K562 (cell line): ENCODE results near the gene COL6A2. TPM values are rescaled to one million over a fixed set of nuclear protein-coding genes. Genes with fewer than 3 reads are reported as not detected.

ENCODE experiments used
- ATAC-seq: fragments of 200-7000 bp; cut with Tn5 transposase; 3 replicates; pipeline ENCODE4 v1.9.1; 2020; ENCODE audit warnings: moderate library complexity
- Bru-seq: library from RNA; stranded (reverse); fragments of 400-500 nt; gene quantifications from one replicate; lab custom pipeline; 2021; lab: Mats Ljungman, UMichigan
- BruChase-seq, 2 experiments: library from RNA; stranded (reverse); fragments of 400-500 nt; gene quantifications; one replicate each; lab custom pipeline; 2021; lab: Mats Ljungman, UMichigan
- BruUV-seq: library from RNA; stranded (reverse); fragments of 400-500 nt; replicated peaks from 2 replicates; lab custom pipeline; 2021; lab: Mats Ljungman, UMichigan
- CTCF ChIA-PET: fragments of 300-600 bp; formaldehyde crosslinking; extraction: SDS; loops from one replicate; lab custom pipeline; 2021; ENCODE audit warnings: low intra/inter-chr PET ratio; lab: Yijun Ruan, JAX
- POLR2A ChIA-PET: fragments of 300-600, 350-650 bp; sonication (Branson Sonifier 250); formaldehyde crosslinking; extraction: SDS; loops from one replicate; lab custom pipeline; 2021; ENCODE audit warnings: antibody characterized with exemption, inconsistent platforms; lab: Yijun Ruan, JAX
- DNase-seq, 4 experiments: peaks; one replicate each; pipeline versions ENCODE4 v3.0.0 to v3.0.0-alpha.2; 2011 to 2018; ENCODE audit warnings: low spot score in 3 of 4, mixed read lengths in 3 of 4; ENCODE audit errors: extremely low read depth in 1 of 4
- FAIRE-seq: peaks from 2 replicates; lab custom pipeline; 2011; peaks lifted over from hg19 to GRCh38; lab: Jason Lieb, UNC
- H2AFZ ChIP-seq: 2 replicates; pipeline ENCODE4 v1.6.0; 2011; ENCODE audit warnings: low read depth, low read length, control low read depth, inconsistent platforms
- H3K27ac ChIP-seq: fragments of 200-600 bp; 3 replicates; pipeline ENCODE4 v1.8.0; 2011; ENCODE audit warnings: low read depth, mild to moderate bottlenecking, control low read depth, inconsistent platforms, low read length, moderate library complexity, mixed read lengths; ENCODE audit errors: extremely low read depth
- H3K27me3 ChIP-seq, 2 experiments: fragments of 300-600 bp in 1 of 2; 2 replicates in 1 of 2; 3 replicates in 1 of 2; pipeline versions ENCODE4 v1.6.0 to v1.8.0; 2011; ENCODE audit warnings: inconsistent platforms in 2 of 2, low read length in 2 of 2, mild to moderate bottlenecking in 1 of 2, mixed read lengths in 1 of 2, moderate library complexity in 1 of 2; ENCODE audit not compliant: control insufficient read depth in 2 of 2, insufficient read depth in 2 of 2
- H3K36me3 ChIP-seq: fragments of 300-600 bp; 3 replicates; pipeline ENCODE4 v1.8.0; 2011; ENCODE audit warnings: mild to moderate bottlenecking, low read length, inconsistent platforms; ENCODE audit not compliant: control insufficient read depth, insufficient read depth
- H3K4me1 ChIP-seq, 2 experiments: fragments of 200-600 bp in 1 of 2; replicated peaks in 1 of 2; 2 replicates in 1 of 2; 3 replicates in 1 of 2; pipeline versions ENCODE4 v1.5.1 to v1.8.0; 2011; ENCODE audit warnings: inconsistent platforms in 2 of 2, low read length in 2 of 2, mild to moderate bottlenecking in 1 of 2, mixed read lengths in 1 of 2, moderate library complexity in 1 of 2; ENCODE audit not compliant: control insufficient read depth in 2 of 2, insufficient read depth in 2 of 2
- H3K4me2 ChIP-seq: 2 replicates; pipeline ENCODE4 v1.6.1; 2011; ENCODE audit warnings: low read length, control low read depth, inconsistent platforms, mixed read lengths; ENCODE audit not compliant: insufficient read depth
- H3K4me3 ChIP-seq: fragments of 200-600 bp; sonication (generic), shearing (Covaris generic); 2 replicates; pipeline ENCODE4 v1.5.1; 2016; ENCODE audit warnings: control low read depth, inconsistent platforms
- H3K79me2 ChIP-seq: fragments of 200-600 bp; 3 replicates; pipeline ENCODE4 v1.8.0; 2011; ENCODE audit warnings: low read length, inconsistent platforms; ENCODE audit not compliant: control insufficient read depth, insufficient read depth
- H3K9ac ChIP-seq, 2 experiments: 2 replicates each; pipeline versions ENCODE4 v1.6.0 to v1.6.1; 2011; ENCODE audit warnings: low read depth in 2 of 2, low read length in 2 of 2, control low read depth in 1 of 2, inconsistent platforms in 1 of 2, mild to moderate bottlenecking in 1 of 2, mixed read lengths in 1 of 2; ENCODE audit not compliant: insufficient read depth in 1 of 2
- H3K9me1 ChIP-seq: one replicate; pipeline ENCODE4 v1.6.0; 2011; ENCODE audit warnings: inconsistent platforms, mild to moderate bottlenecking, low read length, moderate library complexity; ENCODE audit not compliant: control insufficient read depth, insufficient read depth
- H3K9me3 ChIP-seq: replicated peaks from 2 replicates; pipeline ENCODE4 v1.5.1; 2011; ENCODE audit warnings: low read depth, low read length, inconsistent platforms; ENCODE audit not compliant: control insufficient read depth, insufficient read depth
- H4K20me1 ChIP-seq: replicated peaks from 2 replicates; pipeline ENCODE4 v1.6.1; 2011; ENCODE audit warnings: low read length, inconsistent platforms, mixed read lengths; ENCODE audit not compliant: control insufficient read depth, insufficient read depth
- GTF2A2 ChIP-seq: IDR thresholded peaks from 2 replicates; pipeline ENCODE4 v1.6.1; 2016; ENCODE audit warnings: mild to moderate bottlenecking, missing genetic modification characterization, missing compliant biosample characterization
- HNRNPK ChIP-seq: fragments of 200-400 bp; formaldehyde crosslinking; IDR thresholded peaks from one replicate; pipeline ENCODE4 v1.6.1; 2018; ENCODE audit warnings: mild to moderate bottlenecking, low read depth, low read length; ENCODE audit not compliant: poor library complexity, severe bottlenecking
- MAFK ChIP-seq: IDR thresholded peaks from 2 replicates; pipeline ENCODE4 v1.6.1; 2011; ENCODE audit warnings: low read length, improper control_type of control experiment
- MIER1 ChIP-seq: fragments of 450-650 bp; IDR thresholded peaks from 2 replicates; pipeline ENCODE4 v1.6.1; 2016; ENCODE audit warnings: antibody characterized with exemption, mild to moderate bottlenecking, low read depth
- PHF21A ChIP-seq: fragments of 450-650 bp; IDR thresholded peaks from 2 replicates; pipeline ENCODE4 v1.6.1; 2017; ENCODE audit warnings: low read depth, borderline replicate concordance
- POLR2G ChIP-seq: fragments of 200-400 bp; formaldehyde crosslinking; IDR thresholded peaks from 2 replicates; pipeline ENCODE4 v1.6.1; 2017; ENCODE audit warnings: low read depth, mild to moderate bottlenecking, antibody characterized with exemption, low read length, moderate library complexity
- SIRT6 ChIP-seq: IDR thresholded peaks from one replicate; pipeline ENCODE4 v1.6.1; 2012; ENCODE audit warnings: low read depth, mild to moderate bottlenecking, control low read depth, inconsistent platforms, low read length, moderate library complexity
- TCF3 ChIP-seq: sonication (generic); formaldehyde crosslinking; IDR thresholded peaks from 2 replicates; pipeline ENCODE4 v1.4.0; 2020; ENCODE audit warnings: mild to moderate bottlenecking, missing genetic modification reagents
- WGBS: fragments of 100-300 bp; shearing (Covaris generic); methylation state at CpG from one replicate; pipeline ENCODE4 v1.1.6; 2016; ENCODE audit warnings: low coverage, mixed read lengths; ENCODE audit not compliant: insufficient coverage; ENCODE audit errors: missing lambda C conversion rate; 5-methylcytosine and 5-hydroxymethylcytosine counted together
- in situ Hi-C: fragments of 300-500 bp; cut with MboI; formaldehyde crosslinking; loops from 4 replicates; pipeline ENCODE4 v1.15.0; 2018; ENCODE audit warnings: inconsistent platforms, mixed read lengths
- intact Hi-C: fragments of 100-400 bp; cut with micrococcal nuclease; formaldehyde crosslinking; loops from 2 replicates; pipeline ENCODE4 v1.14.2; 2022
- long read RNA-seq, 3 experiments: library from polyadenylated mRNA in 2 of 3; library from RNA in 1 of 3; unstranded in 2 of 3; stranded (forward) in 1 of 3; transcript quantifications; one replicate each; pipeline ENCODE4 v2.0.0, GENCODE V29; 2019 to 2022
- polyA minus RNA-seq, 3 experiments: library from RNA; depleted of rRNA, polyadenylated mRNA; stranded (reverse); fragments of >200 nt; gene quantifications; 2 replicates each; pipeline ENCODE4 v1.2.3, GENCODE V29; 2011
- polyA plus RNA-seq, 8 experiments: library from polyadenylated mRNA; depleted of rRNA in 4 of 8; stranded (reverse) in 5 of 8; unstranded in 3 of 8; fragments of >200 nt; fragmentation: Nextera tagmentation in 2 of 8; fragmentation: Illumina TruSeq in 1 of 8; extraction: Ambion mirVana in 2 of 8; extraction: Trizol in 1 of 8; gene quantifications; 2 replicates each; pipeline versions ENCODE4 v1.2.1 to v1.2.3, GENCODE V29; 2011 to 2014; ENCODE audit warnings: inconsistent platforms in 1 of 8, missing spikeins in 1 of 8
- total RNA-seq, 7 experiments: library from RNA; depleted of rRNA in 6 of 7; stranded (reverse); fragments of >200 nt in 6 of 7; fragmentation: Illumina TruSeq in 2 of 7; extraction: Trizol in 2 of 7; gene quantifications; 2 replicates each; pipeline versions ENCODE4 v1.2.1 to v1.2.3, GENCODE V29; 2011 to 2021; ENCODE audit warnings: low replicate concordance in 1 of 7
- TF ChIP-seq, protein P1 (sequence below): fragments of 450-650 bp; IDR thresholded peaks from 2 replicates; pipeline ENCODE4 v1.6.1; 2016; ENCODE audit warnings: antibody characterized with exemption
- TF ChIP-seq, protein P2 (sequence below), 2 experiments: fragments of 450-650 bp in 1 of 2; sonication (generic) in 1 of 2; formaldehyde crosslinking in 1 of 2; IDR thresholded peaks in 1 of 2; conservative IDR thresholded peaks in 1 of 2; 2 replicates each; pipeline versions ENCODE4 v1.6.1 to v1.8.1; 2016 to 2023; ENCODE audit warnings: mild to moderate bottlenecking in 2 of 2, moderate library complexity in 2 of 2, inconsistent platforms in 1 of 2, missing genetic modification reagents in 1 of 2
- TF ChIP-seq, protein P3 (sequence below): fragments of 200-800 bp; sonication (Bioruptor generic); IDR thresholded peaks from 2 replicates; pipeline ENCODE4 v1.6.1; 2017; ENCODE audit warnings: missing genetic modification characterization, missing compliant biosample characterization

COL6A2 gene
- 3.1 and 5.2 TPM in 2 replicates for total RNA-seq (2011; cell fraction: chromatin; rRNA removed; ENCODE audit: low replicate concordance)
- total RNA-seq (2011; cell fraction: nucleolus; rRNA removed): 4.2 and 5.5 TPM in 2 replicates
- total RNA-seq (2011; cell fraction: nucleoplasm; rRNA removed): 1.4 and 2.1 TPM in 2 replicates
- total RNA-seq (2014; rRNA removed): 0.41 and 0.45 TPM in 2 replicates
- not detected in 2 replicates for total RNA-seq (2014; rRNA removed; fragmentation: Illumina TruSeq; extraction: Trizol)
- 0.07 and 0.11 TPM in 2 replicates for total RNA-seq (2015; rRNA removed; fragmentation: Illumina TruSeq; extraction: Trizol)
- total RNA-seq (2021): 1.1 and 1.3 TPM in 2 replicates
- polyA plus RNA-seq (2011; rRNA removed): 0.18 and 0.41 TPM in 2 replicates
- polyA plus RNA-seq (2011; cell fraction: cytosol; rRNA removed): 0.12 and 0.30 TPM in 2 replicates
- polyA plus RNA-seq (2011; cell fraction: nucleus; rRNA removed): 0.83 and 1.8 TPM in 2 replicates
- 0.35 and 8.2 TPM in 2 replicates for polyA plus RNA-seq (2012)
- 0.07 and 0.17 TPM in 2 replicates for polyA plus RNA-seq (2014; fragmentation: Illumina TruSeq; extraction: Trizol)
- not detected for polyA plus RNA-seq (2014; fragmentation: Nextera tagmentation; extraction: Ambion mirVana)
- 0.29 and 0.47 TPM in 2 replicates for polyA plus RNA-seq (2014; rRNA removed)
- 0.18 and 0.36 TPM in 2 replicates for polyA minus RNA-seq (2011; rRNA and poly(A)+ RNA removed)
- polyA minus RNA-seq (2011; cell fraction: cytosol; rRNA and poly(A)+ RNA removed): 0.64 and 1.4 TPM in 2 replicates
- polyA minus RNA-seq (2011; cell fraction: nucleus; rRNA and poly(A)+ RNA removed): 0.67 and 1.2 TPM in 2 replicates
- Bru-seq, nascent RNA: percentile 26 among the genes with signal in this experiment
- BruChase-seq, experiment 1, labeled RNA remaining after a 2-hour chase: percentile 22 among the genes with signal in this experiment
- percentile 24 among the genes with signal in this experiment for BruChase-seq, experiment 2, labeled RNA remaining after a 6-hour chase
- long read RNA-seq, experiment 1: 0 reads
- long read RNA-seq, experiment 2, partial matches to known transcripts: 0 of 2 reads
- long read RNA-seq, experiment 2, other reads (novel, unspliced or antisense): 2 of 2 reads
- long read RNA-seq, experiment 3: 0 reads

DNA sequence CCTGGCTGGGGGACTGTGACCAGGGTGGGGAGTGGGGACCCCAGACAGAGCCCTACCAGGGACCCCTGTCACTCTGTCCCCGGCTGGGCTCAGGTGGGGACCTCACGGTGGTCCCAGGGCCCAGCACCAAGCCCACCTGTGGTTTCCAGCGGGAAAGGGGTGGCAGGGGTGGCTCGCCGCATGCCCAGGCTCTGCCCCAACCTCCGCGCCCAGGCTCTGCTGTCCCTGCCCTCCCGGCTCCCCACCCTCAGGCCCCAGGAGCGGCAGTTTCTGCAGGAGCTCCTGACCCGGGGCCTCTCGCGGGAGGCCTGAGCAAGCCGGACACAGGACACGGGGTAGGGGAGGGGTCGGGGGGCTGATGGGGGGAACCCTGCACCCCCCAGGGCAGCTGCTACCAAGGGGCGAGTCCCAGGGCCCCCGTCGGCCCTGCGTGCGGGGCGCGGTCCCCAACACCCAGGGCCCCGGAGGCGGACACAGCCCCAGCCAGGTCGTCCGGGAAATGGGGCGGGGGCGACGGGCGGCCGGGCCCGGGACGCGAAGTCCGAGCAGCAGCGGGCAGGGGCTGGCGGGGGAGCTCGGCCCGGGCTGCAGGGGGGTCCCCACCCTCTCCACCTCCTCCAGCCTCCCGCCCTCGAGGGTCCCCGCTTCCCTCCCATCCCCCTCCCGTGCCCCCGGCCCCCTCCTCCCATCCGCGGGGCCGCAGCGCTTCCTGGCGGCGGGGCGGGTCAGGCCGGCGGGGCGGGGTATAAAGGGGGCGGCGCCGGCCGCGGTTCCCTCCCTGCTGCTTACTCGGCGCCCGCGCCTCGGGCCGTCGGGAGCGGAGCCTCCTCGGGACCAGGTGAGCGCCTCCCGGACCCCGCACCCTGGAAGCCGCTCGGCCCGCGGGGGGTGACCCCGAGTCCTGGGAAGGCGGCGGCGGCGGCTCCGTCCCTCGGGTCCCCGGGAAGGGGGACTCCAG lies at the start of gene COL6A2:
Gene COL6A2, plus strand, starts transcription at position 777 of the 958 bp plus-strand sequence.
- no peaks in the 10 kb centered on the region for H3K36me3 ChIP-seq
- no peaks in the 10 kb centered on the region for H3K79me2 ChIP-seq
- peak; percentile 97 for ATAC-seq
- H3K27ac ChIP-seq: no peak within 1 kb of the TSS
- intact Hi-C loops: loop anchor here (5.0 kb wide), 1 partner anchor 125 kb away; no protein-coding TSS in a partner anchor
- no peak within 1 kb of the TSS for H2AFZ ChIP-seq
- H4K20me1 ChIP-seq: 0 out of 2 replicates have a peak, but pooled peaks cover 6% of the 10 kb centered on the region
- CTCF ChIA-PET: no interaction called here
- H3K4me1 ChIP-seq: peaks cover 0 to 24% of the 10 kb centered on the region in 2 experiments; a peak in 2 of 5 replicates
- in situ Hi-C loops: no loop called here
- POLR2A ChIA-PET: no interaction called here
- peak within 1 kb of the TSS; percentile 34 for H3K4me3 ChIP-seq
- DNase-seq: peak; percentile 61 to 93 (median 90)
- no TSS peak for BruUV-seq
- H3K9me3 ChIP-seq: no peaks in the 10 kb centered on the region
- peaks cover 21 to 54% of the 10 kb centered on the region in 2 experiments for H3K27me3 ChIP-seq
- H3K9ac ChIP-seq: no peak within 1 kb of the TSS
- WGBS: 12% methylated on average over 23 of the region's 83 CpGs
- H3K4me2 ChIP-seq: no peak within 1 kb of the TSS; the same call in 1 of the 2 replicates
- FAIRE-seq: no peak
- no peaks in the 10 kb centered on the region for H3K9me1 ChIP-seq
- TF ChIP-seq SIRT6 (no peak), POLR2G (peak; percentile 63), HNRNPK (peak; percentile 84), MIER1 (no peak), TCF3 (CRISPR knock-in tag) (no peak), GTF2A2 (tag) (no peak), PHF21A (no peak), MAFK (no peak)
- TF ChIP-seq, protein P1, sequence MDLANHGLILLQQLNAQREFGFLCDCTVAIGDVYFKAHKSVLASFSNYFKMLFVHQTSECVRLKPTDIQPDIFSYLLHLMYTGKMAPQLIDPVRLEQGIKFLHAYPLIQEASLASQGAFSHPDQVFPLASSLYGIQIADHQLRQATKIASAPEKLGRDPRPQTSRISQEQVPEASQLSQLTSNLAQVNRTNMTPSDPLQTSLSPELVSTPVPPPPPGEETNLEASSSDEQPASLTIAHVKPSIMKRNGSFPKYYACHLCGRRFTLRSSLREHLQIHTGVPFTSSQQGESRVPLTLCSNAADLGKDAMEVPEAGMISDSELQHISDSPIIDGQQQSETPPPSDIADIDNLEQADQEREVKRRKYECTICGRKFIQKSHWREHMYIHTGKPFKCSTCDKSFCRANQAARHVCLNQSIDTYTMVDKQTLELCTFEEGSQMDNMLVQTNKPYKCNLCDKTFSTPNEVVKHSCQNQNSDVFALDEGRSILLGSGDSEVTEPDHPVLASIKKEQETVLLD: no peak
- TF ChIP-seq, protein P2, sequence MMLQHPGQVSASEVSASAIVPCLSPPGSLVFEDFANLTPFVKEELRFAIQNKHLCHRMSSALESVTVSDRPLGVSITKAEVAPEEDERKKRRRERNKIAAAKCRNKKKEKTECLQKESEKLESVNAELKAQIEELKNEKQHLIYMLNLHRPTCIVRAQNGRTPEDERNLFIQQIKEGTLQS (IDR thresholded peaks at IDR 0.05): no peak
- TF ChIP-seq, protein P2 (CRISPR knock-in tag; conservative IDR thresholded peaks at IDR 0.05): no peak
- TF ChIP-seq, protein P3, sequence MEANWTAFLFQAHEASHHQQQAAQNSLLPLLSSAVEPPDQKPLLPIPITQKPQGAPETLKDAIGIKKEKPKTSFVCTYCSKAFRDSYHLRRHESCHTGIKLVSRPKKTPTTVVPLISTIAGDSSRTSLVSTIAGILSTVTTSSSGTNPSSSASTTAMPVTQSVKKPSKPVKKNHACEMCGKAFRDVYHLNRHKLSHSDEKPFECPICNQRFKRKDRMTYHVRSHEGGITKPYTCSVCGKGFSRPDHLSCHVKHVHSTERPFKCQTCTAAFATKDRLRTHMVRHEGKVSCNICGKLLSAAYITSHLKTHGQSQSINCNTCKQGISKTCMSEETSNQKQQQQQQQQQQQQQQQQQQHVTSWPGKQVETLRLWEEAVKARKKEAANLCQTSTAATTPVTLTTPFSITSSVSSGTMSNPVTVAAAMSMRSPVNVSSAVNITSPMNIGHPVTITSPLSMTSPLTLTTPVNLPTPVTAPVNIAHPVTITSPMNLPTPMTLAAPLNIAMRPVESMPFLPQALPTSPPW (CRISPR knock-in tag): peak; percentile 67
